Mucosa of descending colon (tissue), 3 donors: ENCODE data around the gene C10orf67. TPM values are rescaled to one million over a fixed set of nuclear protein-coding genes. Genes with fewer than 3 reads are reported as not detected.

Experiments used
- ATAC-seq: fragments of 200-7000 bp; cut with Tn5 transposase; one replicate; pipeline ENCODE4 v1.9.1; 2020; ENCODE audit warnings: mild to moderate bottlenecking, moderate library complexity
- DNase-seq, 3 donors: peaks; one replicate each; pipeline ENCODE4 v3.0.0-alpha.2; 2020
- H3K36me3 ChIP-seq: fragments of 200-600 bp; one replicate; pipeline ENCODE4 v1.8.0; 2021; ENCODE audit warnings: low read depth, mild to moderate bottlenecking
- H3K4me1 ChIP-seq: fragments of 200-600 bp; one replicate; pipeline ENCODE4 v1.8.0; 2021; ENCODE audit warnings: low read depth, mild to moderate bottlenecking
- H3K4me3 ChIP-seq: fragments of 200-600 bp; one replicate; pipeline ENCODE4 v1.8.0; 2021; ENCODE audit warnings: mild to moderate bottlenecking
- H3K9me3 ChIP-seq: fragments of 200-600 bp; one replicate; pipeline ENCODE4 v1.8.0; 2021; ENCODE audit warnings: mild to moderate bottlenecking
- CTCF ChIP-seq: fragments of 200-600 bp; IDR thresholded peaks from one replicate; pipeline ENCODE4 v1.8.0; 2022; ENCODE audit warnings: antibody characterized with exemption, mild to moderate bottlenecking
- intact Hi-C, 2 donors: fragments of 100-400 bp; cut with DNase I in 1 of 2; cut with micrococcal nuclease in 1 of 2; formaldehyde crosslinking; loops; one replicate each; pipeline versions ENCODE4 v1.11.0 to v1.11.1; 2022; cut with DNase I, micrococcal nuclease
- total RNA-seq, 3 donors: library from RNA; stranded (reverse); fragmentation: NEBNext Ultra II Directional in 2 of 3; extraction: Animal tissue kit (Norgen Biotek cat#: 25700) in 2 of 3; gene quantifications; one replicate each; pipeline versions ENCODE4 v1.2.1 to v1.2.4, GENCODE V29; 2021 to 2023
- donor health status: DM: no; HTN: no; CAD: no; lungs with moderate emphysema.
- donor health status: DM: no; HTN: no; CAD: no.
- donor health status: DM: no; HTN: yes; CAD: no.

Gene C10orf67
- total RNA-seq, 3 donors from 2014 or later: not detected

GRCh38 chr10:23195846-23196600, 148.6 kb downstream of the C10orf67 start:
- H3K36me3 ChIP-seq: no peaks in the 10 kb centered on the region
- no peak for TF ChIP-seq CTCF
- ATAC-seq: no peak
- DNase-seq: no peak
- no peaks in the 10 kb centered on the region for H3K9me3 ChIP-seq
- H3K4me1 ChIP-seq: peaks cover 5% of the 10 kb centered on the region
- no peak overlapping the region for H3K4me3 ChIP-seq
- intact Hi-C loops: no loop called here

DNA sequence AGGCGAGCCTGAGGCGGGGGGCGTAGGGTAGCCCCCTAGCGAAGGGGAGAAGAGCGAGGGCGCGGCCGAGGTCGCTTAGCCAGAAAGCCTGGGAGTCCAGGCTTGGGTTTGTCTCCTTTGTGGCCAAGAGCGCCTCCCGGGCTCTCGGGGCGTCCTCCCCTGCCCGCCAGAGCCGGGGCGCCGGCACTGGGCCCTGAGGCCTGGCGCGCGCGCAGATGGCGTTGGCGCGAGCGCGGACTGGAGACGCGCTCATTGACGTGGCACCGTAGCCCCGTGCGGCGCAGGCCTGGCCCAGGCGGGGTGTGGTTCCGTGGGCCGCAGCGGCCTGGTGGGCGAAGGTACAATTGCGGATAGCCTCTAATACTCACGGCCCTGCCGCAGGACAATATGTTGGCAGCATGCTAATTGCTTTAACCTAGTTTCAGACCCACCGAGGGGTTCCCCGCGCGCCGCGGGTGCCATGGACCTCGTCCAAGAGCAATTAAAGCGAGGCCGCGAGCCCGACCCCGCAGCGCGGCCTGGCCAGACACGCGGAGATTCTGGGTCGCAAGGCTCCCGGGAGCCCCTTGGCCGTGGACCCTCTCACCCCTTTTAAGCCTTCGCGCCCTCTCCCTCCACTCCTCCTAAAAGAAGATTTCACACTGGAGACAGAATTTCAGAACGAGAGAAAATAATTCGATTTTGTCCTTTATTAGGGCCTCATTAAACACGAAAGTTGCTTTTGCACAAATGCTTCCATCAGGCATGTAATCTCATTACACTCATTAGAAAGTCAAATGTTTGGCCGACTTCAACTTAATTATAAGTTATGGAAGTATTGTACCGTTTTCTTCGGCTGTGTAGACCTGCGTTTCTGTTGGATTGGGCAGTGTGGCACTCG, 149.4 kb downstream of the C10orf67 start:
- no peak for ATAC-seq
- H3K4me1 ChIP-seq: peaks cover 5% of the 10 kb centered on the region
- intact Hi-C loops: no loop called here

GRCh38 chr10:23194471-23194965, 150.1 kb downstream of the C10orf67 start:
- no peak for TF ChIP-seq CTCF
- intact Hi-C loops: no loop called here
- Histone ChIP-seq H3K9me3 (no peaks in the 10 kb centered on the region), H3K36me3 (no peaks in the 10 kb centered on the region), H3K4me1 (peaks cover 5% of the 10 kb centered on the region), H3K4me3 (no peak overlapping the region)
- no peak for ATAC-seq
- no peak for DNase-seq

More for the DNA sequence above, 149.4 kb downstream of the C10orf67 start:
- no peak for DNase-seq
- Histone ChIP-seq H3K36me3 (no peaks in the 10 kb centered on the region), H3K4me3 (no peak overlapping the region), H3K9me3 (no peaks in the 10 kb centered on the region)
- no peak for TF ChIP-seq CTCF

DNA sequence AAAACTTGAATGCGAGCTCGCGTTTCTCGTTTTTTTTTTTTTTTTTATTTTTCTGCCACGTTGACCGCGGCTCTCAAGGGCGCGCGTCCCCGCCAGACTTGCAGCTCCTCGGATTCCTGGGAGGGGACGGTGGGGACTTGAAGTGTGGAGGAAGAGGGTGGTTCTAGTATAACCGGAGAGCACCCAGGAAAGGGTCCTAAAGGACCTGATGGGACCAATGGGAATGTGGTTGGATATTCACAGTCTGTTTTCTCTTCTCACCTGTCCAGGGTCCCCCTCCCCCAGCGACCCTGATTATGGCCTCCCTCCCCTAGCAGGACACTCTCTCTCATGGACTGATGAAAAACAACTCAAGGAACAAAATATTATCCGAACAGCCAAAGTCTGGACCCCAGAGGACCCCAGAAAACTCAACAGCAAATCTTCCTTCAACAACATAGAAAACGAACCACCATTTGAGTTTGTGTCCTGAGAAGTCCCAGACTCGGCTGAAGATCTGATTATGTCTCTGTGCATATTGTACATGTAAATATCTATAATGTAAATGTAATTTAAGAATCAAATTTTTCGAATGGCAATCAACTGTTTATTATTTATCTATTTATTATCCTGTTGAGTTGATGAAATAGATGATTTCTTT, 151.0 kb downstream of the C10orf67 start:
- intact Hi-C loops: no loop called here
- no peak for ATAC-seq
- TF ChIP-seq CTCF: no peak
- Histone ChIP-seq H3K9me3 (no peaks in the 10 kb centered on the region), H3K4me1 (peaks cover 5% of the 10 kb centered on the region), H3K4me3 (no peak overlapping the region), H3K36me3 (no peaks in the 10 kb centered on the region)
- no peak for DNase-seq

GRCh38 chr10:23192712-23193434, 151.7 kb downstream of the C10orf67 start:
- Histone ChIP-seq H3K4me3 (no peak overlapping the region), H3K9me3 (no peaks in the 10 kb centered on the region), H3K36me3 (no peaks in the 10 kb centered on the region), H3K4me1 (peaks cover 5% of the 10 kb centered on the region)
- intact Hi-C loops: no loop called here
- ATAC-seq (peak; percentile 48), DNase-seq (no peak)
- no peak for TF ChIP-seq CTCF
